ENCODE data around the gene P2RX1.

Gene P2RX1

DNA sequence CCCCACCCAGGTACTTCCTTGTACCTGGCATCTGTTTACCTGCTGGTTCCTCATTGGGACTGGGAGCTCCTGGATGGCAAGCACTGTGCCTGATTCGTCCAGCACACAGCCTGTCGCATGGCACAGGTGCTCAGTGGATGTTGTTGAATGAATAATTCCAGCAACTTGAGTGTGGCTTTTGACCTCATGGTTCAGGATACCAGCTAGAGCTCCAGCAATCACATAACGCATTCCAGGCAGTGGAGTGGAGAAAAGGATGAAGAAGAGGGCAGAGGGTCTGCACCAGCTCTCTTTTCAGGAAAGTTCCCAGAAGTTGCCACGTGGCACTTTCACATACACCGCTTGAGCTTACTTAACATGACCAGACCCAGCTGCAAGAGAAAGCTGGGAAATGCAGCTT lies 22.1 kb downstream of the P2RX1 start:
- Histone ChIP-seq H3K9me3 (ENCODE audit: low read length) (no peaks in the 10 kb centered on the region), H3K4me1 (ENCODE audit: insufficient read depth, low read length, severe bottlenecking) (peaks cover 22% of the 10 kb centered on the region), H4K20me1 (ENCODE audit: insufficient read depth, low read length) (no peaks in the 10 kb centered on the region), H3K79me2 (ENCODE audit: insufficient read depth, low read length) (no peaks in the 10 kb centered on the region), H3K9ac (ENCODE audit: low read length) (no peak overlapping the region), H3K9me2 (ENCODE audit: low read depth, low read length) (no peaks in the 10 kb centered on the region), H3K27ac (ENCODE audit: low read depth, low read length, poor library complexity, severe bottlenecking) (no peak overlapping the region), H3K27me3 (ENCODE audit: insufficient read depth, low read length) (peaks cover 8% of the 10 kb centered on the region; the same call in 1 of the 2 replicates), H3K4me2 (ENCODE audit: low read length) (no peak overlapping the region; the same call in 1 of the 2 replicates), H2AFZ (ENCODE audit: low read length) (no peak overlapping the region), H3K4me3 (ENCODE audit: low read depth, low read length, poor library complexity, severe bottlenecking) (no peak overlapping the region), H3K36me3 (ENCODE audit: insufficient read depth, low read length) (no peaks in the 10 kb centered on the region), H3F3A (ENCODE audit: insufficient read depth, low read length) (no peaks in the 10 kb centered on the region)
- no peak for TF ChIP-seq EZH2 (IDR thresholded peaks at IDR 0.05; ENCODE audit: borderline replicate concordance, low read length)
- TF ChIP-seq, protein P1, sequence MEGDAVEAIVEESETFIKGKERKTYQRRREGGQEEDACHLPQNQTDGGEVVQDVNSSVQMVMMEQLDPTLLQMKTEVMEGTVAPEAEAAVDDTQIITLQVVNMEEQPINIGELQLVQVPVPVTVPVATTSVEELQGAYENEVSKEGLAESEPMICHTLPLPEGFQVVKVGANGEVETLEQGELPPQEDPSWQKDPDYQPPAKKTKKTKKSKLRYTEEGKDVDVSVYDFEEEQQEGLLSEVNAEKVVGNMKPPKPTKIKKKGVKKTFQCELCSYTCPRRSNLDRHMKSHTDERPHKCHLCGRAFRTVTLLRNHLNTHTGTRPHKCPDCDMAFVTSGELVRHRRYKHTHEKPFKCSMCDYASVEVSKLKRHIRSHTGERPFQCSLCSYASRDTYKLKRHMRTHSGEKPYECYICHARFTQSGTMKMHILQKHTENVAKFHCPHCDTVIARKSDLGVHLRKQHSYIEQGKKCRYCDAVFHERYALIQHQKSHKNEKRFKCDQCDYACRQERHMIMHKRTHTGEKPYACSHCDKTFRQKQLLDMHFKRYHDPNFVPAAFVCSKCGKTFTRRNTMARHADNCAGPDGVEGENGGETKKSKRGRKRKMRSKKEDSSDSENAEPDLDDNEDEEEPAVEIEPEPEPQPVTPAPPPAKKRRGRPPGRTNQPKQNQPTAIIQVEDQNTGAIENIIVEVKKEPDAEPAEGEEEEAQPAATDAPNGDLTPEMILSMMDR (IDR thresholded peaks at IDR 0.05; ENCODE audit: low read length): no peak

- H4K20me1 ChIP-seq (ENCODE audit: insufficient read depth, low read length): no peaks in the 10 kb centered on the region
- no peaks in the 10 kb centered on the region for H3K79me2 ChIP-seq (ENCODE audit: insufficient read depth, low read length)
- H3K4me3 ChIP-seq (ENCODE audit: low read depth, low read length, poor library complexity, severe bottlenecking): peak overlapping the region; percentile 70
- H3K9me3 ChIP-seq (ENCODE audit: low read length): no peaks in the 10 kb centered on the region
- H2AFZ ChIP-seq (ENCODE audit: low read length): no peak overlapping the region
- peak overlapping the region; percentile 72 for H3K4me2 ChIP-seq (ENCODE audit: low read length)
- H3K4me1 ChIP-seq (ENCODE audit: insufficient read depth, low read length, severe bottlenecking): peaks cover 22% of the 10 kb centered on the region
- no peaks in the 10 kb centered on the region for H3F3A ChIP-seq (ENCODE audit: insufficient read depth, low read length)
- H3K9me2 ChIP-seq (ENCODE audit: low read depth, low read length): no peaks in the 10 kb centered on the region
- H3K9ac ChIP-seq (ENCODE audit: low read length): peak overlapping the region; percentile 72
- H3K27me3 ChIP-seq (ENCODE audit: insufficient read depth, low read length): peaks cover 8% of the 10 kb centered on the region; the same call in 1 of the 2 replicates
- TF ChIP-seq, protein P1 (IDR thresholded peaks at IDR 0.05; ENCODE audit: low read length): no peak
- no peak for TF ChIP-seq EZH2 (IDR thresholded peaks at IDR 0.05; ENCODE audit: borderline replicate concordance, low read length)
- H3K27ac ChIP-seq (ENCODE audit: low read depth, low read length, poor library complexity, severe bottlenecking): no peak overlapping the region
- no peaks in the 10 kb centered on the region for H3K36me3 ChIP-seq (ENCODE audit: insufficient read depth, low read length)
Observed at GRCh38 chr17:3893720-3894116, 22.5 kb downstream of the P2RX1 start.

GRCh38 chr17:3893003-3893719 lies 23.1 kb downstream of the P2RX1 start, which contains the start of gene CAMKK1:
Gene CAMKK1, minus strand, starts transcription at chr17:3893053. Its CDS starts 7,366 bp downstream, at chr17:3885687.
- no peak for TF ChIP-seq EZH2 (IDR thresholded peaks at IDR 0.05; ENCODE audit: borderline replicate concordance, low read length)
- TF ChIP-seq, protein P1 (IDR thresholded peaks at IDR 0.05; ENCODE audit: low read length): no peak
- Histone ChIP-seq H3K4me2 (ENCODE audit: low read length) (peak within 1 kb of the TSS; percentile 95), H3K9ac (ENCODE audit: low read length) (peak within 1 kb of the TSS; percentile 72), H4K20me1 (ENCODE audit: insufficient read depth, low read length) (no peaks in the 10 kb centered on the region), H3K9me3 (ENCODE audit: low read length) (no peaks in the 10 kb centered on the region), H3K4me3 (ENCODE audit: low read depth, low read length, poor library complexity, severe bottlenecking) (peak within 1 kb of the TSS; percentile 70), H3K36me3 (ENCODE audit: insufficient read depth, low read length) (no peaks in the 10 kb centered on the region), H3K4me1 (ENCODE audit: insufficient read depth, low read length, severe bottlenecking) (peaks cover 22% of the 10 kb centered on the region), H3K79me2 (ENCODE audit: insufficient read depth, low read length) (no peaks in the 10 kb centered on the region), H3K27me3 (ENCODE audit: insufficient read depth, low read length) (peaks cover 8% of the 10 kb centered on the region; the same call in 1 of the 2 replicates), H2AFZ (ENCODE audit: low read length) (no peak within 1 kb of the TSS), H3F3A (ENCODE audit: insufficient read depth, low read length) (no peaks in the 10 kb centered on the region), H3K27ac (ENCODE audit: low read depth, low read length, poor library complexity, severe bottlenecking) (no peak within 1 kb of the TSS), H3K9me2 (ENCODE audit: low read depth, low read length) (no peaks in the 10 kb centered on the region)
